ENCODE data around the gene ELP2. TPM values are rescaled to one million over a fixed set of nuclear protein-coding genes. Genes with fewer than 3 reads are reported as not detected.

ELP2 gene
- total and polyA plus RNA-seq, 3 experiments from 2014 or later, result 64.1 to 89.6 (median 85.8) TPM

DNA sequence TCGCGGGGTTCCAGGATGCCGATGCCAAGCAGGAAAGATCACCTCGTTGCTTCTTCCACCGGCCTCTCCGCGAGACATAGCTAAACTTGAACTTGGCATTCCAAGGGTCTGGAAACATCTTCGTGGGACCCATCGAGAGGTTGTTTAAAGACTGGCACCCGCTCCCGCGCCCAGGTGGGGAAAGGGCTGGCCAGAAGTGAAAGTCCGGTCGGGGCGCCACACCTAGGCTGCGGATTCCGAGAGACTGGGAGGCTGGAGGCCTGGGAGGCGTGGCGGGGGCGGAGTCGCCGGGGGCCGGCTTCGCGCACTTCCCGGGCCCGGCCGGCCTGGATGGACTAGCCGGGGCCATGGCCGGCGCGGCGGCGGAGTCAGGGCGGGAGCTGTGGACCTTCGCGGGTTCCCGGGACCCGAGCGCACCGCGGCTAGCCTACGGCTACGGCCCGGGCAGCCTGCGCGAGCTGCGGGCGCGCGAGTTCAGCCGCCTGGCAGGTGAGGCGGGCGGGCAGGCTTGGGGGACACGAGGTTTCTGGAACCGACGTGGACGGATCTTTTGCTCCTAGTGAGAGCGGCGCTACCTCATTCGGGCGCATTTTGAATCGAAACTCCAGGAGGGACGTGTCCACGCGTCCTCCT lies 57.6 kb downstream of the ELP2 start, which contains the start of gene MOCOS:
Gene MOCOS (plus strand): TSS at position 305 of the 633 bp plus-strand sequence. CDS start 43 bp downstream, at position 348.
- Histone ChIP-seq H3K9me3 (ENCODE audit: low read length) (no peaks in the 10 kb centered on the region), H3K27me3 (ENCODE audit: insufficient read depth, low read length, poor library complexity, severe bottlenecking) (no peaks in the 10 kb centered on the region), H3K27ac (ENCODE audit: low read depth, low read length) (peak within 1 kb of the TSS; percentile 43), H3K36me3 (ENCODE audit: insufficient read depth, low read length) (no peaks in the 10 kb centered on the region), H3K4me1 (ENCODE audit: insufficient read depth, low read length) (peaks cover 7% of the 10 kb centered on the region), H3K4me3 (ENCODE audit: low read length) (peak within 1 kb of the TSS; percentile 75)
- CTCF ChIA-PET, result interaction anchor here (1.0 to 1.1 kb wide), 2 partner anchors 41 to 97 kb away, joined by 3 read pairs; no protein-coding TSS in a partner anchor
- peaks cover 20 to 34% of the 10 kb centered on the region in 2 donors for H3K27me3 Mint-ChIP-seq
- POLR2A ChIA-PET, result interaction anchor here (0.7 kb wide), 1 partner anchor 58 kb away, joined by 3 read pairs; the partner anchor contains the start of gene SLC39A6
- H3K4me3 Mint-ChIP-seq, result peak within 1 kb of the TSS; percentile 74 to 92 (median 83)
- peaks cover 9 to 24% (median 10%) of the 10 kb centered on the region in 3 donors for H3K4me1 Mint-ChIP-seq
- no peaks in the 10 kb centered on the region for H3K36me3 Mint-ChIP-seq
- peak; percentile 24 to 55 (median 28) for DNase-seq
- no peaks in the 10 kb centered on the region for H3K9me3 Mint-ChIP-seq
- H3K27ac Mint-ChIP-seq, result peak within 1 kb of the TSS in 4 of 8 donors; percentile 4 to 90 (median 40)

DNA sequence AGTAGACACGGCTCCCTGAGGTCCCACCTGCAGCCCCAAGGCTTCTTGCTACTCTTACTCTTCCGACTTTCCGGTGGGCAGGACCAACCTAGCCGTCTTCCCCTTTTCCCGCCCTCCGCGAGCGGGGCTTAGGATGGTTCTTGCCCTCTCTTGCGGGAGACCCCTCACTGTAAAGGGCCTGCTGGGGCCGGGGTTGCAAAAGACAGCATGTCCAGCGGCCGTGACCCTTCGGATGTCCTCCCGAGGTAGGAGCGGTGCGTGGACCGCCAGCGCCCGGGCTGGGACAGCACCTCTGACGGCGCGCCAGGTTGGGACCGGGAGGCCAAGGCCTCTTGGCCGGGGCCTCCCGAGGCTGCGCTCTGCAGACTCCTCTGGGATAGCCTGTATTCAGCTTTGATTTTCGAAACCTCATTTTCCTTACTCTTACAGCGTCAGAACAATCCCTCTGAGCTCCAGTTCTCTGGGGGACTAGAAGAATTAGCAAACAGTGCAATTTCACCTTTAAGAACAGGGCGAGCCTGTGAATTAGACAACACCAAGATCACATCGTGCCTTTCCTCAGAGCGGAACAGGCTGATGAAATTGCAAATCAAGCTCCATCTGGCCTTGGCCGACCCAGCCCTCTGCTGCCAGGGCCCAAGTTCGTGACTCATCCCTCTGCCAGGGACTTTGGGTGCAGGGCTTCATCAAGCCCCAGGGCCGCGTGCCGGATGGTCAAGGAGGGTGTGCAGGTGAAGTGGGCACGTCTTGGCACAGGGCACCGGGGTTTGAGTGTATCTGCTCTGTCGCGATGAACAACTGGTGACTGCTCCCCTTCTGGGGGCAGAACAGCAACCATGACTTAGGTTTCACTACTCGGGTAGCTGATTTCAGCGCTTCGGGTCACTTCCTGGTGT lies 58.4 kb downstream of the ELP2 start:
- ChIA-PET CTCF (interaction anchor here (1.1 kb wide), 1 partner anchor 42 kb away, joined by 3 read pairs; no protein-coding TSS in a partner anchor), POLR2A (interaction anchor here (0.7 kb wide), 1 partner anchor 59 kb away, joined by 3 read pairs; the partner anchor contains the start of gene SLC39A6)
- Histone ChIP-seq H3K27me3 (ENCODE audit: insufficient read depth, low read length, poor library complexity, severe bottlenecking) (no peaks in the 10 kb centered on the region), H3K27ac (ENCODE audit: low read depth, low read length) (peak overlapping the region; percentile 29), H3K4me1 (ENCODE audit: insufficient read depth, low read length) (peaks cover 7% of the 10 kb centered on the region), H3K9me3 (ENCODE audit: low read length) (no peaks in the 10 kb centered on the region), H3K36me3 (ENCODE audit: insufficient read depth, low read length) (no peaks in the 10 kb centered on the region), H3K4me3 (ENCODE audit: low read length) (peak overlapping the region; percentile 75)
- H3K27ac Mint-ChIP-seq, result peak overlapping the region in 2 of 8 donors; percentile 4 to 26
- H3K27me3 Mint-ChIP-seq, result peaks cover 20 to 35% of the 10 kb centered on the region in 2 donors
- H3K36me3 Mint-ChIP-seq, result no peaks in the 10 kb centered on the region
- H3K4me3 Mint-ChIP-seq, result peak overlapping the region; percentile 74 to 92 (median 83)
- H3K9me3 Mint-ChIP-seq, result no peaks in the 10 kb centered on the region
- H3K4me1 Mint-ChIP-seq, result peaks cover 9 to 24% (median 10%) of the 10 kb centered on the region in 3 donors
- peak in 1 of 5 donors; percentile 48 for DNase-seq

DNA sequence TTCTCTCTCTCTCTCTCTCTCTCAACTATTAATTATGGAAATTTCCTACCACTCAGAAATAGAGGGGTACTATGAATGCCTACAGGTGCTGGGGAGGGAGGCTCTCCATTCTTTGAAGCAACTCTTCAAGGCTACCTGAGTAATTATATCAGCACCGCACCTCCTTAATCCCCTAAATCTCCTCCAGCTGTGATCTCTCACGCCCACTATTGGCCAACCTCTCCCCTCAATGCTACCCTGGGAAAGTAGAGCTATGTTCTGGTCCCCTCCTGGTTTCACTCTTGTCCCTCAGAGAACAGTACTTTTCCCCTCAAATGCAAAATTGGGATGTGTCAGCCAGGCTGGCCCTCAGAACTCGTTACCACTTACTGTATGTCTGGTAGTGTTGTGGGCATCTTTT lies 59.2 kb downstream of the ELP2 start:
- Histone ChIP-seq H3K36me3 (ENCODE audit: insufficient read depth, low read length) (no peaks in the 10 kb centered on the region), H3K9me3 (ENCODE audit: low read length) (no peaks in the 10 kb centered on the region), H3K4me3 (ENCODE audit: low read length) (no peak overlapping the region), H3K4me1 (ENCODE audit: insufficient read depth, low read length) (peaks cover 7% of the 10 kb centered on the region), H3K27ac (ENCODE audit: low read depth, low read length) (no peak overlapping the region), H3K27me3 (ENCODE audit: insufficient read depth, low read length, poor library complexity, severe bottlenecking) (no peaks in the 10 kb centered on the region)
- Mint-ChIP-seq H3K36me3 (no peaks in the 10 kb centered on the region), H3K9me3 (no peaks in the 10 kb centered on the region), H3K4me3 (peak overlapping the region; percentile 6 to 83 (median 79)), H3K27ac (peak overlapping the region in 1 of 8 donors; percentile 25), H3K27me3 (peaks cover 20 to 35% of the 10 kb centered on the region in 2 donors), H3K4me1 (peaks cover 9 to 24% (median 10%) of the 10 kb centered on the region in 3 donors)
- no peak for DNase-seq
- ChIA-PET CTCF (interaction anchor here (1.1 kb wide), 1 partner anchor 42 kb away, joined by 3 read pairs; no protein-coding TSS in a partner anchor), POLR2A (no interaction called here)

DNA sequence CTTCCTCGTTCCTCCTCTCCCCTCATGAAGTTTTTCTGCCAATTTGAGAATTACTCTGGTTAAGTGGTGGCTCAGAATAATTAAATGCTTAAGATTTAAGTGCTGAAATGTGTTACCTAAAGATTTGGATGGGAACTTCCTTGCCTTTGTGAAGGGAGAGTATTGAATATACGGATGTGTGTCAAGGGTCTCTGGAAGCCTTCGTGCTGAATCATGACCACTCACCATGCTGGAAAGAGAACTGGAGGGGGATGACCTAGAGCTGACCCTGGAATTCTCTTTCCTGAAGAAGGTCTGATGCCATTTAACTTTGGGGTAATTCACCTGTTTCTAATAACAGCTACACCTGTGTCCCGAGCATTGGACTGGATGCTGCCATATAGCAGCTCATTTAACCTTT lies 59.8 kb downstream of the ELP2 start:
- H3K4me3 ChIP-seq (ENCODE audit: low read length), result no peak overlapping the region
- peak overlapping the region in 3 of 7 donors; percentile 11 to 83 (median 74) for H3K4me3 Mint-ChIP-seq
- no peaks in the 10 kb centered on the region for H3K36me3 ChIP-seq (ENCODE audit: insufficient read depth, low read length)
- peak overlapping the region in 1 of 8 donors; percentile 26 for H3K27ac Mint-ChIP-seq
- no peaks in the 10 kb centered on the region for H3K36me3 Mint-ChIP-seq
- H3K27me3 ChIP-seq (ENCODE audit: insufficient read depth, low read length, poor library complexity, severe bottlenecking), result no peaks in the 10 kb centered on the region
- H3K27me3 Mint-ChIP-seq, result peaks cover 20 to 35% of the 10 kb centered on the region in 2 donors
- H3K9me3 ChIP-seq (ENCODE audit: low read length), result no peaks in the 10 kb centered on the region
- CTCF ChIA-PET, result no interaction called here
- H3K4me1 ChIP-seq (ENCODE audit: insufficient read depth, low read length), result peaks cover 7% of the 10 kb centered on the region
- DNase-seq, result no peak
- H3K9me3 Mint-ChIP-seq, result no peaks in the 10 kb centered on the region
- H3K4me1 Mint-ChIP-seq, result peaks cover 9 to 24% (median 10%) of the 10 kb centered on the region in 3 donors
- POLR2A ChIA-PET, result no interaction called here
- no peak overlapping the region for H3K27ac ChIP-seq (ENCODE audit: low read depth, low read length)

DNA sequence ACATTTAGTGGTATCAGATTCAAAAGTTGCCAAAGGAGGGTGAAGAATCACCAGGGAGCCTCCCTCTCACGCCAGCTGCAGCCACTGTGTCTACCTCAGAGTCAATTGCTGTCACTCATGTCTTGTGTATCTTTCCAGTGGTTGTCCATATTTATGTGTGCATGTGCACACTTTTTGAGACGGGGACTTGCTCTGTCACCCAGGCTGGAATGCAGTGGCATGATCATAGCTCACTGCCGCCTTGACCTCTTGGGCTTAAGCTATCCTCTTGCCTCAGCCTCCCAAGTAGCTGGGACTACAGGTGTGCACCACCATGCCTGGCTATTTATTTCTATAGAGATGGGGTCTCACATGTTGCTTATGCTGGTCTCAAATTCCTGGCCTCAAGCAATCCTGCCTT lies 61.6 kb downstream of the ELP2 start:
- H3K9me3 Mint-ChIP-seq, result no peaks in the 10 kb centered on the region
- Histone ChIP-seq H3K4me1 (ENCODE audit: insufficient read depth, low read length) (peaks cover 7% of the 10 kb centered on the region), H3K4me3 (ENCODE audit: low read length) (no peak overlapping the region), H3K36me3 (ENCODE audit: insufficient read depth, low read length) (no peaks in the 10 kb centered on the region), H3K27me3 (ENCODE audit: insufficient read depth, low read length, poor library complexity, severe bottlenecking) (no peaks in the 10 kb centered on the region), H3K9me3 (ENCODE audit: low read length) (no peaks in the 10 kb centered on the region), H3K27ac (ENCODE audit: low read depth, low read length) (no peak overlapping the region)
- DNase-seq, result no peak
- no peak overlapping the region for H3K27ac Mint-ChIP-seq
- peaks cover 9 to 18% (median 10%) of the 10 kb centered on the region in 3 donors for H3K4me1 Mint-ChIP-seq
- no peaks in the 10 kb centered on the region for H3K36me3 Mint-ChIP-seq
- peak overlapping the region in 1 of 7 donors; percentile 27 for H3K4me3 Mint-ChIP-seq
- POLR2A ChIA-PET, result no interaction called here
- peaks cover 22 to 32% of the 10 kb centered on the region in 2 donors for H3K27me3 Mint-ChIP-seq
- CTCF ChIA-PET, result no interaction called here

DNA sequence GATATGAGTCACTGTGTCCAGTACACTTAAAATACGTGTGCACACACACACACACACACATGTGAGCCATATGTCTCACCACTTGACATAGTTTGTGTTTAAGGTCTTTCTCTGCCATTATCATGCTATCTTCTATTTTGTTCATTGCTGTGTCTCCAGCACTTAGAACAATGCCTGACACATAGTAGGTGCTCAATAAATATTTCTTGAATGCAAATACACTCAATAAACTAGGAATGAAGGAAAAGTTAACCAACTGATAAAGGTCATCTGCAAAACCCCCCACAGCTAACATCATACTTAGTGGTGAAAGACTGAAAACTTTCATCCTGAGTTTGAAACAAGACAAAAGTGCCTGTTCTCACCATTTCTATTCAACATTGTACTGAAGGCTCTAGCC lies 62.0 kb downstream of the ELP2 start:
- no peak for DNase-seq
- no peak overlapping the region for H3K4me3 ChIP-seq (ENCODE audit: low read length)
- H3K36me3 Mint-ChIP-seq, result no peaks in the 10 kb centered on the region
- ChIA-PET POLR2A (no interaction called here), CTCF (no interaction called here)
- H3K27me3 ChIP-seq (ENCODE audit: insufficient read depth, low read length, poor library complexity, severe bottlenecking), result no peaks in the 10 kb centered on the region
- H3K4me1 ChIP-seq (ENCODE audit: insufficient read depth, low read length), result peaks cover 7% of the 10 kb centered on the region
- H3K9me3 Mint-ChIP-seq, result no peaks in the 10 kb centered on the region
- peaks cover 22 to 32% of the 10 kb centered on the region in 2 donors for H3K27me3 Mint-ChIP-seq
- no peak overlapping the region for H3K4me3 Mint-ChIP-seq
- H3K27ac Mint-ChIP-seq, result no peak overlapping the region
- peaks cover 9 to 14% (median 10%) of the 10 kb centered on the region in 3 donors for H3K4me1 Mint-ChIP-seq
- no peak overlapping the region for H3K27ac ChIP-seq (ENCODE audit: low read depth, low read length)
- H3K36me3 ChIP-seq (ENCODE audit: insufficient read depth, low read length), result no peaks in the 10 kb centered on the region
- no peaks in the 10 kb centered on the region for H3K9me3 ChIP-seq (ENCODE audit: low read length)

DNA sequence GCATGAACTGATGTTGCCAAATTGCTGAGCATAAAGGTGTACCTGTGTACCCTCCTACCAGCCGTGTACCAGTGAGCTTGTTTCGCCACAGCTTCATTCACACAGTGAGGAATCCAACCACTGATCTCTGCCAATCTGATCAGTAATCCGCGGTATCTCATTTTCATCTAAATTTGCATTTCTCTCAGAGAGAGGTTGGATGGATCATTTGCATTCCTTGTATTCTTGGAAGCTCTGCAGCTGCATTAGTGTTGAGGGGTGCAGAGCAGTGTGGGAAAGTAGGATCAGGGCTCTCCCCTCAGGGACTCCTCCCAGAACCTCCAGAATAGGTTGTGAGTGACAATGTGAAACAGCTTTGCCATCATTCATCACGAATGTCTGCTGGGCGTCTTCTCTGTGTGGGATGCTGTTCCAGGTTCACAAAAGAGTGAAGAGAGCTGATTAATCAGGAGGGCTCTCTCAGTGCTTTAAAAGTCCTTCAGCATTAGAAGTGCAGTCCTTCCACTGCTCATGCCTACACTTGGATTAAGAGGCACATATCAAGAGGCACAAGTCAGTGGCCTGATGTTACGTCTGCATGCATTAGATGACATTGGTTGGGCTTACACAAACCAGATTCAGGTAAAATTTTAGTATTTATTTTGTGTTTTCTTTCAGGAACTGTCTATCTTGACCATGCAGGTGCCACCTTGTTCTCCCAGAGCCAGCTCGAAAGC lies 65.1 kb downstream of the ELP2 start:
- Mint-ChIP-seq H3K36me3 (no peaks in the 10 kb centered on the region), H3K4me3 (no peak overlapping the region), H3K4me1 (no peaks in the 10 kb centered on the region), H3K27me3 (peaks cover 9 to 15% of the 10 kb centered on the region in 2 donors), H3K27ac (no peak overlapping the region), H3K9me3 (no peaks in the 10 kb centered on the region)
- H3K9me3 ChIP-seq (ENCODE audit: low read length), result no peaks in the 10 kb centered on the region
- no peak overlapping the region for H3K4me3 ChIP-seq (ENCODE audit: low read length)
- H3K27me3 ChIP-seq (ENCODE audit: insufficient read depth, low read length, poor library complexity, severe bottlenecking), result no peaks in the 10 kb centered on the region
- ChIA-PET POLR2A (no interaction called here), CTCF (no interaction called here)
- no peaks in the 10 kb centered on the region for H3K4me1 ChIP-seq (ENCODE audit: insufficient read depth, low read length)
- DNase-seq, result no peak
- H3K27ac ChIP-seq (ENCODE audit: low read depth, low read length), result no peak overlapping the region
- H3K36me3 ChIP-seq (ENCODE audit: insufficient read depth, low read length), result no peaks in the 10 kb centered on the region

All from CD8-positive, alpha-beta memory T cell (primary cell).